ENCODE results near the gene SLC22A15.
"Not testable (repeated sequence)": the region's sequence is repeated elsewhere in the genome, so short reads cannot be mapped to it uniquely, and the experiment has no call there.

SLC22A15 gene

DNA sequence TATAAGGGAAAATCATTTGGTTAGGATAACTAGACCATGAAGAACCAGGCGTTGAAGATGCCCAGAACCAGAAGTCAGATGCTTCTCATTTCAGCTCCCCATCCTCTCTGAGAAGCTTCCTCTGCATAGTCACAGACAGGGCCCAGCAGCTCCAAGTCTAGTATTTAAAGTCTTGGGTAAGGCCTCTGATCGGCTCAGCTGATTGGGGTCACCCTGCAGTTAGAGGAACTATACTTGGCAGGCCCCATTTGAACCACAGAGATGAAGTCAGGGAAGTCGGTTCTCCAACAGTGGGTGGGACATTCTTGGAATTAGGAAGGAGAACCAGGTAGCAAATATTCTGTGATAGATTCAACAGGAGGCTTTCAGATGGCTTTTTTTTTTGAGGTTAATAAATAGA, 48.3 kb downstream of the SLC22A15 start:
- no peak overlapping the region for H3K4me3 ChIP-seq (replicated peaks; ENCODE audit: low read depth, low read length)
- no peak for DNase-seq (ENCODE audit: extremely low read depth, low read depth)
- TF ChIP-seq, protein P1, sequence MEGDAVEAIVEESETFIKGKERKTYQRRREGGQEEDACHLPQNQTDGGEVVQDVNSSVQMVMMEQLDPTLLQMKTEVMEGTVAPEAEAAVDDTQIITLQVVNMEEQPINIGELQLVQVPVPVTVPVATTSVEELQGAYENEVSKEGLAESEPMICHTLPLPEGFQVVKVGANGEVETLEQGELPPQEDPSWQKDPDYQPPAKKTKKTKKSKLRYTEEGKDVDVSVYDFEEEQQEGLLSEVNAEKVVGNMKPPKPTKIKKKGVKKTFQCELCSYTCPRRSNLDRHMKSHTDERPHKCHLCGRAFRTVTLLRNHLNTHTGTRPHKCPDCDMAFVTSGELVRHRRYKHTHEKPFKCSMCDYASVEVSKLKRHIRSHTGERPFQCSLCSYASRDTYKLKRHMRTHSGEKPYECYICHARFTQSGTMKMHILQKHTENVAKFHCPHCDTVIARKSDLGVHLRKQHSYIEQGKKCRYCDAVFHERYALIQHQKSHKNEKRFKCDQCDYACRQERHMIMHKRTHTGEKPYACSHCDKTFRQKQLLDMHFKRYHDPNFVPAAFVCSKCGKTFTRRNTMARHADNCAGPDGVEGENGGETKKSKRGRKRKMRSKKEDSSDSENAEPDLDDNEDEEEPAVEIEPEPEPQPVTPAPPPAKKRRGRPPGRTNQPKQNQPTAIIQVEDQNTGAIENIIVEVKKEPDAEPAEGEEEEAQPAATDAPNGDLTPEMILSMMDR (IDR thresholded peaks at IDR 0.05; ENCODE audit: low read depth, low read length, missing control alignments): no peak

GRCh38 chr1:116026631-116027030, 50.3 kb downstream of the SLC22A15 start:
- no peak for DNase-seq (ENCODE audit: extremely low read depth, low read depth)
- no peak overlapping the region for H3K4me3 ChIP-seq (replicated peaks; ENCODE audit: low read depth, low read length)
- TF ChIP-seq, protein P1 (IDR thresholded peaks at IDR 0.05; ENCODE audit: low read depth, low read length, missing control alignments): no peak

DNA sequence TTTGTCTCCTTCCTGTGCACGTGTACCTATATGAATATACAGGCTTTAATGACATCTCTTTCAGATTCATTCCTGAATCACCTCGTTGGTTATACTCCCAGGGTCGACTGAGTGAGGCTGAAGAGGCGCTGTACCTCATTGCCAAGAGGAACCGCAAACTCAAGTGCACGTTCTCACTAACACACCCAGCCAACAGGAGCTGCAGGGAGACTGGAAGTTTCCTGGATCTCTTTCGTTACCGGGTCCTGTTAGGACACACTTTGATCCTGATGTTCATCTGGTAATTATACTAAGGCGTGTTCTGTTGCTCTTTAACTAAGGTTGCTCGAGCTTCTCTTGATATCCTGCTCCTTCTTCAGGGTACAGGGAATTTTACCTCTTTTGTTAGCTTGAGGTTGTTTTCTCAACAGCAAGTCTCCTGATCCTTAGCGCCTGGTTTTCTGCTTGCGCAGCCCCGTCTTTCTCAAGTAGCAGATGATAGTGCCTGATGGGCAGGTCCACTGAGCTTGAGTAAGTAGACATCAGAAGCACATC, 55.1 kb downstream of the SLC22A15 start:
- TF ChIP-seq, protein P1 (IDR thresholded peaks at IDR 0.05; ENCODE audit: low read depth, low read length, missing control alignments): no peak
- H3K4me3 ChIP-seq (replicated peaks; ENCODE audit: low read depth, low read length): no peak overlapping the region
- no peak for DNase-seq (ENCODE audit: extremely low read depth, low read depth)

GRCh38 chr1:116033322-116033721, 57.0 kb downstream of the SLC22A15 start:
- H3K4me3 ChIP-seq (replicated peaks; ENCODE audit: low read depth, low read length): no peak overlapping the region
- TF ChIP-seq, protein P1 (IDR thresholded peaks at IDR 0.05; ENCODE audit: low read depth, low read length, missing control alignments): no peak
- no peak for DNase-seq (ENCODE audit: extremely low read depth, low read depth)

- DNase-seq (ENCODE audit: extremely low read depth, low read depth): no peak
- TF ChIP-seq, protein P1 (IDR thresholded peaks at IDR 0.05; ENCODE audit: low read depth, low read length, missing control alignments): no peak
- H3K4me3 ChIP-seq (replicated peaks; ENCODE audit: low read depth, low read length): no peak overlapping the region
Observed at GRCh38 chr1:116036255-116036654, 59.9 kb downstream of the SLC22A15 start.

DNA sequence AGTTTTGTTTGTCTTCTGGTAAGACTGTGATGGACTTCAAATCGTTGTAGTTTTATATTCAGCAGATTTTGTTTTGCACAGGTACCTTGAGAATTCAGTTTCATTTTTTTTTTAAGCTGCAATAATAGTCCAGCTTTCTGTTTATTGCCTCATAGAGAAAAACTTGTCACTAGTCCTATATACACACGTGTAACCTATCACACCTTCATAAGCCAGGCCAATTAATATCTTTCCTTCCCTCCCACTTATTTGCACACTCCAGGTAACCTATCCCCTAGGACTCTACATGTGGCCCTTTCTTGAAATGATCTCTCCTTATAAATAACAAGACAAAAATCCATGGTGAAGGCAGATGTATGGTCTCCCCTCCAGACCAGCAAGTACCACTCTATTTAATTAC, 62.4 kb downstream of the SLC22A15 start:
- no peak overlapping the region for H3K4me3 ChIP-seq (replicated peaks; ENCODE audit: low read depth, low read length)
- TF ChIP-seq, protein P1 (IDR thresholded peaks at IDR 0.05; ENCODE audit: low read depth, low read length, missing control alignments): no peak
- no peak for DNase-seq (ENCODE audit: extremely low read depth, low read depth)

DNA sequence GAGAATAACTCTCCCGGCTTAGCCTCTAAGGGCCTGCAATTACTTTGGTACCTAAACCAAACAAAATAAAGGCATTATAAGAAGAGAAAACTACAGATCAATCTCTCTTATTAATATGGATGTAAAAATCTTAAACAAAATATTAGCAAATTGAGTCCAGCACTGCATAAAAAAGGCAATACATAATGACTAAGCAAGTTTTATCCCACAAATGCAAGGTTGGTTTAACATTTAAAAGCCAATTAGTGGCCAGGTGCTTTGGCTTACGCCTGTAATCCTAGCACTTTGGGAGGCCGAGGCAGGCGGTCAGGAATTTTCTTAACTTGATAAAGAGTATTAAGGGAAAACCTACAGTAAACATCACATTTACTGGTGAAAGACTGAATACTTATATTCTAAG, 67.8 kb downstream of the SLC22A15 start:
- TF ChIP-seq, protein P1 (IDR thresholded peaks at IDR 0.05; ENCODE audit: low read depth, low read length, missing control alignments): no peak
- DNase-seq (ENCODE audit: extremely low read depth, low read depth): no peak
- no peak overlapping the region for H3K4me3 ChIP-seq (replicated peaks; ENCODE audit: low read depth, low read length)

DNA sequence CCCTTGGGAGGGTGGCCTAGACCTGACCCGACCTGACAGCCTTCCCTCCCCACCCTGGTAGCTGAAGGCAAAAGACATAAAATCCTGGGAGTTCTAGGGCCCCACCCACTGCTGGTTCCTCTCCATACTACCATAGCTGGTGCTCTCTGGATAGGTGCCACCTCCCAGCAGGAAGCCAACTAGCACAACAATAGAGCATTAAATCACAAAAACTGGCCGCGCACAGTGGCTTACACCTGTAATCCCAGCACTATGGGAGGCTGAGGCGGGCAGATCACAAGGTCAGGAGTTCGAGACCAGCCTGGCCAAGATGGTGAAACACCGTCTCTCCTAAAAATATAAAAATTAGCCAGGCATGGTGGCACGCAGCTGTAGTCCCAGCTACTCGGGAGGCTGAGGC, 70.6 kb downstream of the SLC22A15 start:
- not testable (repeated sequence) for DNase-seq (ENCODE audit: extremely low read depth, low read depth); H3K4me3 ChIP-seq (replicated peaks; ENCODE audit: low read depth, low read length)

DNA sequence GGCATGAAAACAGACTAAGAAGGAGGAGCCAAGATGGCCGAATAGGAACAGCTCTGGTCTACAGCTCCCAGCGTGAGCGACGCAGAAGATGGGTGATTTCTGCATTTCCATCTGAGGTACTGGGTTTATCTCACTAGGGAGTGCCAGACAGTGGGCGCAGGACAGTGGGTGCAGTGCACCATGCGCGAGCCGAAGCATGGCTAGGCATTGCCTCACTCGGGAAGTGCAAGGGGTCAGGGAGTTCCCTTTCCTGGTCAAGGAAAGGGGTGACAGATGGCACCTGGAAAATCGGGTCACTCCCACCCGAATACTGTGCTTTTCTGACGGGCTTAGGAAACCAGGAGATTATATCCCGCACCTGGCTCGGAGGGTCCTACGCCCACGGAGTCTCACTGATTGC, 75.6 kb downstream of the SLC22A15 start:
- H3K4me3 ChIP-seq (replicated peaks; ENCODE audit: low read depth, low read length); DNase-seq (ENCODE audit: extremely low read depth, low read depth): not testable (repeated sequence)
